ENCODE data around the gene PBX4. TPM values are rescaled to one million over a fixed set of nuclear protein-coding genes. Genes with fewer than 3 reads are reported as not detected.
A peak's percentile ranks its signal among the peaks of the same experiment; 100 is the strongest.

The PBX4 gene
- total RNA-seq, 1 experiment from 2014 or later, result 2.5 TPM

- DNase-seq (ENCODE audit: low spot score), result no peak
These were observed 90.5 kb downstream of the PBX4 start for GRCh38 chr19:19527674-19528625.

GRCh38 chr19:19527371-19527656 lies 91.2 kb downstream of the PBX4 start:
- no peak for DNase-seq (ENCODE audit: low spot score)

- DNase-seq (ENCODE audit: low spot score), result no peak
These were observed 91.7 kb downstream of the PBX4 start for GRCh38 chr19:19526581-19527370.

- no peak for DNase-seq (ENCODE audit: low spot score)
These were observed 92.7 kb downstream of the PBX4 start for GRCh38 chr19:19525611-19526380.

GRCh38 chr19:19524053-19524452 lies 94.4 kb downstream of the PBX4 start:
- DNase-seq (ENCODE audit: low spot score), result no peak

- no peak for DNase-seq (ENCODE audit: low spot score)
These were observed 95.3 kb downstream of the PBX4 start for GRCh38 chr19:19523177-19523576.

- DNase-seq (ENCODE audit: low spot score), result no peak
These were observed 97.5 kb downstream of the PBX4 start for GRCh38 chr19:19520989-19521388.

- no peak for DNase-seq (ENCODE audit: low spot score)
These were observed 101.3 kb downstream of the PBX4 start for GRCh38 chr19:19517235-19517619.

GRCh38 chr19:19515642-19516519 lies 102.6 kb downstream of the PBX4 start, which contains the start of gene NDUFA13:
NDUFA13 (plus strand) TSS chr19:19516225; CDS start chr19:19516239, 14 bp downstream.
- DNase-seq (ENCODE audit: low spot score), result peak; percentile 90

GRCh38 chr19:19514881-19515641 lies 103.4 kb downstream of the PBX4 start, which contains the start of gene TSSK6:
TSSK6 (minus strand) TSS chr19:19515548; CDS start chr19:19515427, 121 bp downstream.
- no peak for DNase-seq (ENCODE audit: low spot score)

- DNase-seq (ENCODE audit: low spot score), result no peak
These were observed 104.3 kb downstream of the PBX4 start for GRCh38 chr19:19514215-19514657.

- DNase-seq (ENCODE audit: low spot score), result no peak
These were observed 104.8 kb downstream of the PBX4 start for GRCh38 chr19:19513682-19514081.

Other genes starting within 250 kb of the PBX4 start
- 85.8 and 96.7 TPM in 2 replicates for gene GATAD2A, start 213.0 kb downstream of the PBX4 start, total RNA-seq (2014; rRNA removed; shearing (Covaris generic))
- gene TSSK6, start 103.1 kb downstream of the PBX4 start, total RNA-seq (2014; rRNA removed; shearing (Covaris generic)), result 1.3 and 1.5 TPM in 2 replicates
- 190 and 202 TPM in 2 replicates for gene NDUFA13, start 102.5 kb downstream of the PBX4 start, total RNA-seq (2014; rRNA removed; shearing (Covaris generic))
- gene YJEFN3, start 89.8 kb downstream of the PBX4 start, total RNA-seq (2014; rRNA removed; shearing (Covaris generic)), result 1.0 and 1.9 TPM in 2 replicates
- gene CILP2, start 80.4 kb downstream of the PBX4 start, total RNA-seq (2014; rRNA removed; shearing (Covaris generic)), result 0.31 TPM in 1 of 2 replicates, not detected in the other
- gene LPAR2, start 9.5 kb upstream of the PBX4 start, total RNA-seq (2014; rRNA removed; shearing (Covaris generic)), result 14.1 and 16.2 TPM in 2 replicates
- gene GMIP, start 25.0 kb upstream of the PBX4 start, total RNA-seq (2014; rRNA removed; shearing (Covaris generic)), result 15.9 and 19.3 TPM in 2 replicates
- 38.8 and 42.0 TPM in 2 replicates for gene ATP13A1, start 45.0 kb upstream of the PBX4 start, total RNA-seq (2014; rRNA removed; shearing (Covaris generic))
- gene ZNF101, start 50.2 kb upstream of the PBX4 start, total RNA-seq (2014; rRNA removed; shearing (Covaris generic)), result 2.0 and 4.6 TPM in 2 replicates
- 0.26 and 0.38 TPM in 2 replicates for gene ZNF14, start 114.4 kb upstream of the PBX4 start, total RNA-seq (2014; rRNA removed; shearing (Covaris generic))
- 1.8 and 2.3 TPM in 2 replicates for gene ZNF506, start 203.1 kb upstream of the PBX4 start, total RNA-seq (2014; rRNA removed; shearing (Covaris generic))
- 0.05 and 0.16 TPM in 2 replicates for gene ZNF253, start 247.2 kb upstream of the PBX4 start, total RNA-seq (2014; rRNA removed; shearing (Covaris generic))

Data from HT-29 (cell line).